GM18526 (cell line): ENCODE data around the gene MAP3K21.

Experiments
- POLR2A ChIP-seq: IDR thresholded peaks from 3 replicates; pipeline ENCODE4 v1.6.1; 2011; ENCODE audit not compliant: insufficient read length; ENCODE audit errors: extremely low read depth

The MAP3K21 gene

DNA sequence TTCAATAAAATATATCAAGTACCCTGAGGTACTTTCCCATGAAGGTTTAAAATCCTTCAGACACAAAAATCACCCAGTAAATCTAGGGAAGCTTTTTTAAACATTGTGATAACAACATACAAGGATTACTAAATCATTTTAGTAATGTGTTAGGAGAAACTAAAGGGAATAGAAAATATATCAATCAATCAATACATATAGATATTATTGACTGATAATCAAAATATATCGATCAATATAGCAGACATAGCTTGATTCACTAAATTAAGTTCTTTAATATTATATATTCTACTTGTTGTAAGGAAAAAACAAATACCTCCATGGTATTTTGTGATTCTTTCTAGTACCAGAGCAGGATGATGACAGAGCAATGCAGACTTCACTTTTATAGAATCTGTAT, 35.2 kb downstream of the MAP3K21 start:
- no peak for TF ChIP-seq POLR2A

DNA sequence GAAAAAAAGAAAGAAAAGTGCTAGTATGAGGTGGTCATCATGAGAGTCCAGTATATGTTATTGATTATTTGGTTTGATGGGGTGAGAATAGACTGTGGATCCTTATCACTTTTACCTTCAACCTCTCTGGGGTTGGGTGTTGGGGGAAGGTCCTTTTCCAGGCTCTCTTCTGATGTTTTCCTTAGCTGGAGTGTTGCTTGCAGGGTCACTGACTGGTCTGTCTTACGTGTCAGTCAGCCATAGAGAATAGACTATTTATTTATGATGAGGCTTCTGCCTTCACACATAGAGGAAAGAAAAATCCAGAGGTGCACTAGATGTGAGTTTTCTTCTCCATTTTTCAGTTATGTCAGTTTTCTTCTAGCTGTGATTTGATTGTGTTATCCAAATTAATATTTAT, 36.5 kb downstream of the MAP3K21 start:
- TF ChIP-seq POLR2A: no peak

DNA sequence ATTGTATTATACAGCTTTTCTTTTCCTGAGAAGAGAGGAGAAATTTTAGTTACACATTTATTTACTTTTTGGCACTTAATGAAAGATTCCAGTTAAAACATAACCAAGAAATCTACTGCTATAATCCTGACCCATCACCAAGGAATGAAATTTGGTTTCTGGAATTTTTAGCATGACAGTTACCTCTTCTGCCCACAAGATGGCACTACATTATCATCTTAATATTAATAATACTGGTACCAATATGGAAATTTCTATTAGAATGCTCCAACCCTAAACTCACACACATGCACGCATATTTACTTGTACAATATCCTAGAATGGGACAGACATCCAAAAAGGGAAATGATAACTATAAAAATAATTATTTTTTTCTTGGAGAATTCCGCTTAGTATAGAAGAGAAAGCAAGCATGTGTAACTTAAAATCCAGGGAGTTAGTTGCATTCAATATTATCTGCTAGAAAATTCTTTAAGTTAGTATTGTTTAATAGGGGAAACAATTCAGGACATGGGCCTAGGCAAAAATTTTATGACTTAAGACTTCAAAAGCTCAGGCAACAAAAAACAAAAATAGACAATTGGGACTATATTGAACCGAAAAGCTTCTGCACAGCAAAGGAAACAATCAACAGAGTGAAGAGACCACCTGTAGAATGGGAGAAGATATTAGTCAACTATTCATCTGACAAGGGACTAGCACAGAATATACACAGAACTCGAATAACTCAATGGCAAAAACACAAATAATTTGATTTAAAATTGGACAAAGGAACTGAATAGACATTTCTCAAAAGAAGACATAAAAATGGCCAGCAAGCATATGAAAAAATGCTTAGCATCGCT, 37.4 kb downstream of the MAP3K21 start:
- TF ChIP-seq POLR2A: no peak

DNA sequence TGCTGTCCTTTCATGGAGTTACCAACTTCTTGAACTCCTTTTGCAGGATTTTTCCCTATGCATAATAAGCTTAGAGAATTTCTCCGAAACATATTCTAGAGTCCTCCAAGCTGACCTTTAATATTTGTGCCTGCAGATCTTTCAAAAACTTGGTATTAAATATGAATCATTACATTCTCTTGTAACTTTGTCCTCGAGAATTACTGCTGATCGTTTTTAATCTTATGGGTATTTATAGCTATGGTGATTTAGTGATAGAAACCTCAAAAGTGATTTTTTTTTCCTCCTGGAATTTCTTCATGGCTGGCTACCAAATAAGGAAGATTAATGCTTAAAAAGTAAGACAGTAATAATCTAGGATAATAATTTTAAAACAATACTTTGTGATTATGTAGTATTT, 39.1 kb downstream of the MAP3K21 start:
- TF ChIP-seq POLR2A: no peak

DNA sequence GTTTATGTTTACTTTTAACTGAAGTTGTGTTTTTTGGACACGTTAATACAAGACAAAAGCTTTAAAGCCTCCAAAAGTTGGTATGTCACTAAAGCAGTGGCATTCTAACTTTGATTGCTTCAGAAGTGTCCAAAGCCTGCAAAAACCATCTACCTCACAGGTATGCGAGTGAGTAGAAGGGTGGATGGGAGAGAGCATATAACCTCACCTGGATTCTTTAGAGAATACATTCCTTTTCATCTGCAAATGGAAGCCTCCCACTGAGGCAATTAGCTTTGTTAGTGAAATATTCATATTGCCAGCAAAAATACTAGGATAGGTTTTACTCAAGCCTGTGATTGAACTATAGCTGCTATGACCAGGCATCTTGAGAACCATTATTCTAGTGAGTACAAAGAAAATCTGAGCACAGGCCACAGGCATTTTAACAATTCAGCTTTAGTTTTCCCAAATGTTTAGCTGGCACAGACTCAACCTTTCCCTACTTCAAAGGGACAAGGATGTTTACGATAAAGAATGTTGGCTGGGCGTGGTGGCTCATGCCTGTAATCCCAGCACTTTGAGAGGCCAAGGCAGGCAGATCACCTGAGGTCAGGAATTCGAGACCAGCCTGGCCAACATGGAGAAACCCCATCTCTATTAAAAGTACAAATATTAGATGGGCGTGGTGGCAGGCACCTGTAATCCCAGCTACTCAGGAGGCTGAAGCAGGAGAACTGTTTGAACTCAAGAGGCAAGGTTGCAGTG, 39.7 kb downstream of the MAP3K21 start:
- TF ChIP-seq POLR2A: no peak

DNA sequence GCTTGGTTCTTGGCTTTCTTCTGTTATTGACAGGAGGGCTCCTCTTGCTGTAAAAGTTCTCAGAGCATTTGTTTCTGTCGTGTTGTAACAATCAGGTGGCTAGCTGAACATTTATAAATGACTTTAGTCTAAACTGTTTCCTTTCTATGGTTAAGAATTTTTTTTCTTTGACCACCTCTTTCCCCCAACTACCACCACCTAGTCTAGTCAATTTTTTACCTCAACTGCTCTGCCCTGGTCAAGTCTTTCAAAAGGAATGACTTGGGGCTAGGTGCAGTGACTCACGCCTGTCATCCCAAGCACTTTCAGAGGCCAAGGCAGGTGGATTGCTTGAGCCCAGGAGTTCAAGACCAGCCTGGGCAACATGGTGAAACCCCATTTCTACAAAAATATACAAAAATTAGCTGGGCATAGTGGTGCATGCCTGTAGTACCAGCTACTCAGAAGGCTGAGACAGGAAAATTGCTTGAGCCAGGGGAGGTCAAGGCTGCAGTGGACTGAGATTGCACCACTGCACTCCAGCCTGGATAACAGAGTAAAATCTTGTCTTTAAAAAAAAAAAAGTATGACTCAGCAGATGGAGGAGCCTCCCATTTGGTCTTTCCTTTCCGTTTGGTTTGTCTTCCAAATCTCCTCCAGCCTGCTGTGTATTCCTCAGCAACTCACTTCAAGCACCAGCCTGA, 40.7 kb downstream of the MAP3K21 start:
- no peak for TF ChIP-seq POLR2A

DNA sequence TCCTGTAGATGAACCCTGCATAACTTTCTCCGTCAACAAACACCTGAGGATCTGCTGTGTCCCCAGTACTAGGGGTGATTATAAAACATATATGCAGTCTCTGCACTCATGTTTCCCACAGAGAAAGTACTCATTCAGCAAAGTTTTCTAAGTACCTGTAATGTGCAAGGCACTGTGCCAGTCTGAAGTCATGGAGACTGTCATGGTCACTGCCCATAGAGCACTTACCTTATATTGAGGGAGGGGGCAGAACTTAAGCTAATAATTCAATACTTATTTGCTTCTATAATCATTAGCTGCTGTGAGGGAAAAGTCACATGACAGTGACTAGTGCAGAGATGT, 41.2 kb downstream of the MAP3K21 start:
- no peak for TF ChIP-seq POLR2A

DNA sequence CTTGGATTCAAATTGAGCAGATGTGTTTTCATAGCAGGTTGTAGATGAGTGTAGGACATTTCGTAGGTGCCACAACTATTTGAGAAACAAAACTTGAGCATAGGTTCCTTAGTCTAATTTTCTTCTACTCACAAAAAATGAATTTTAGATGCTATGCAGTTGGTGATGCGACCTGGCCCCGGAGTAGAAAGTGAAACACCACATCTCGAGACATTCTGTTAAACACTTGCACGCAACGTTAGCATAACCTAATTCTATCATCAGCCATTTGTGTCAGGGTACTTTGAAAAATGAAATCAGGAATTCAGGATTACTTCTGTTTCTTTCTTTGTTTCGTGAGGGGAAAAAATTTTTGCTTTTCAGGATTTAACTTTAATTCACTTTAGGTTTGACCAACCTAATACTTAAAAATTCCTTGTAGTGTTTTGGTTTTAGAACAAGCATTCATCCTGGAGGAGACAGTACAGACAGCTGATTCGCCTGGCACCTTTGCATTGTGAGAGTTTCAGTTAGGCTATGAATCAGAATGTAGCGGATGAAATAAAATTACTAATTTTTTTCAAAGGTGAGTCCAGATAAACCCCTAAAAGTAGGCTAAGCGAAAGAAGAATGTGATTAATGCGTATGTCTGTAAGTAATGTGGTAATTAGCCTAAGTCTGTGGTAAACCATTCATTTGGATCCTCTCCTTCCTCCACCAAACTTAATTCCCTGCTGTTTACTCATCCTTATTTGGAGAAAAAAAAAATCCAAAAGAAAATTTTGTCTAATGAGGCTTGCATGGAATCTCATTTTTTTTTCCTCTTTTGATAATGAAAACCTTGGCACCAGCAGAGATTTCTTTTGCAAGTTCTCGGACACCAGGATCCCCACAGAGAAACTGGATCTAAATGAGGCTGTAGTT, 44.9 kb downstream of the MAP3K21 start:
- no peak for TF ChIP-seq POLR2A

DNA sequence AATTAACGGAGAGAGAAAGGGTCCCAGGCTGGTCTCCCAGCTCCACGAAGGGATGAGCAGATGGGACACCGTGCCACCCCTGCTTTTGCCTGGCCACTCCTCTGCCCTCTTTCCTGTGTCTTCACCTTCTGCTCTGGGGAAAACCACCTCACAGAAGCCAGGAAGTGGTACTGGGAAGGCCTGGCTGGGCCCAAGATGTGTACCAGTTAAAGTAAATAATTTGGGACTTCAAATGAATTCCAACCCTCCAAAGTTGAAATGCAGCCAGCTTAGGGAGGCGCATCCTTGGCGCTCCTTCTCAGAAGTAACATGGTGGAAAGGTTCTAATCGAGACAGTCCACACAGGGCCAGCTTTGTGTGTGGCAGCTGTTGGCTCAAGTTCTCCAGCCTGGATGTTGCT, 45.7 kb downstream of the MAP3K21 start:
- no peak for TF ChIP-seq POLR2A

DNA sequence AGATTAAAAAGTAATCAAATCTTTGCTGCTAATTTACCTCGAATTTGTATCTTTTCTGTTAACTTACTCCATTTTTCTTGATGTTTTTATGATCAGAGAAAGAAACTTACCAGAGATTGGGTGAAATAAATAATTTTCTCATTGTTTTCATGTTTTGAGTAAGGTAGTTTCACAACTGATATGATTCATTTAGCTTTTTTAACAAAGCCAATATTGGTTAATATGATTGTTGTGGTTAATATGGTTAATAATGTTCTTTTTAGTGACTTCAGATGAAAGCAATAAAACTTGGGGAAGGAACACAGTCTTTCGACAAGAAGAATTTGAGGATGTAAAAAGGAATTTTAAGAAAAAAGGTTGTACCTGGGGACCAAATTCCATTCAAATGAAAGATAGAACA, 48.1 kb downstream of the MAP3K21 start:
- no peak for TF ChIP-seq POLR2A

DNA sequence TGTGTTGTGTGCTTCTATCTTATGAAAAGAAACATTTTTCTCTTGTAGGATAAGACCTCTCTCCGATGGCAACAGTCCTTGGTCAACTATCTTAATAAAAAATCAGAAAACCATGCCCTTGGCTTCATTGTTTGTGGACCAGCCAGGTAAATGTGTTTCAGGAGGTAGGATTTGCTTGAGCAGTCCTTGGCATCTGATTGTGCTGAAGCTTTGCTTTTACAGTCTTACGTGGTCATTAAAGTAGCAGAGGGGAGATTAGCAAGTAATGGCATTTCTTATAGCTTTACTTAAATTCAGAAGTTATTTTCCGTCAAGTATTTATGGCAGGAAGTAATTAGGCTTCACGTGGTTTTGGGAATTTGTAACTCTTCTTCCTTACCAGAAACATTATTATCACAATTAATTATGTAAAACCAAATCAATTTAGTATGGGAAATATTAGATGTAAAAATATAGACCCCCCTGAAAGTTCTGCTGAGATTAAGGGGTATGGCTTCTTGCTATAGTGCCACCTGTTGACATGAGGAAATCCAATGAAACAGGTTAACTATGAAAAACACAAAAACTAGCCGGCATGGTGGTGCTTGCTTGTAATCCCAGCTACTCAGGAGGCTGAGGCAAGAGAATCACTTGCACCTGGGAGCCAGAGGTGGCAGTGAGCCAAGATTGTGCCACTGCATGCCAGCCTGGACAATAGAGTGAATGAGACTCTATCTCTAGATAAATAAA, 49.0 kb downstream of the MAP3K21 start:
- no peak for TF ChIP-seq POLR2A

DNA sequence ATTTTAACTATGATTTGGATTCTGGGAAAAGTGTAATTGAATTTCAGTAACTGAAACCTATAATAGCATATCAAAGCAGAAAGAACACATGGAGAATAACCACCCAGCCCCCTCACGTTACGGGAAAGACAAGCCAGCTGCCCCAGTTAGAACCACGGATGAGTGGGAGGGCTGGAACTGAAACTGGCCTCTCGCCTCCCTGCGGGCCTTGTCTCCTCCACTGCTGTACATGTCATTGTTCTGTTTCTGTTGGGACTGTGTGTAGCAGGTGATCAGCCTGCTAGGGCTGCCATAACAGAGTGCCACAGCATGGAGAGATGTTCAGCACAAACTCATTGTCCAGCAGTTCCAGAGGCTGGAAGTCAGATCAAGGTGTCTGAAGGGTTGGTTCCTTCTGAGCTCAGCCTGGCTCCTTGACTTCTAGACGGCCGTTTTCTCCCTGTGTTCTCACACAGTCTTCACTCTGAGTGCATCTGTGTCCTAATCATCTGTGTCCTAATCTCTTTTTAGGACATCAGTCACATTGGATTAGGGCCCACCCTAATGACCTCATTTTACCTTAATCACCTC, 52.4 kb downstream of the MAP3K21 start:
- TF ChIP-seq POLR2A: no peak

DNA sequence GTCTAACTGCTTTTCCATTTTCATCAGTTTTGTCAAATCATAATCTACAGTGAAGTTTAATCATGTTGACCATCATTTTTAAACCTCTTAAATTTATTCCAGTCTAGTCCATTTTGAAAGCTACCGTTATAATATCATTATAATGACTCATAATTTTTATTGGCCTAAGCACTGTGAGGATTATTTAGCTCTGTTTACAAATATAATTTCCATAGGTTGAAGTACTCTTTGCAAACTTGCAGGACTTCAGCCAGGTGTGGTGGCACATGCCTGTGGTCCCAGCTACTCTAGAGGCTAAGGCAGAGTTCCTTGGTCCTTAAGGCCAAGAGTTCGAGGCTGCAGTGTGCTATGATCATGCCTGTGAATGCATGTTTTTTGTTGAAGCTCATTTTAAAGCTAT, 54.3 kb downstream of the MAP3K21 start:
- TF ChIP-seq POLR2A: no peak

DNA sequence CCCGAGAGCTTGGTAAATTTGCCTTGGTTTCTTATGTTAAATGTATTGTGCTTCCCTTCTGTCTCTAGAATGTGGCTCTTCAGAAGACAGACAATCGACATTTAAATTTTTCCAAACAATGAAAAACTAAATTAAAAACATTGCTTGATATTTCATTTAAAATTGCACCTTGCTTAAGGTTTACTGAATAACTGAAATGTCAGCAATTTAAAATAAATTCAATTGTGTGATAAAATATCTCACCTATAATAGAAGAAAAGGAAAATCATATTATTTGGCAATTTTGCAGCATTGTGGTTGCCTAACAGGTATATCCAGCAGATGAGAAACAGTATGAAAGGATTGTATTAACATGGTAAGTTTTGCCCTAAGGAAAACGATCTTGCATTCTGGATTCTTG, 56.5 kb downstream of the MAP3K21 start:
- TF ChIP-seq POLR2A: no peak

DNA sequence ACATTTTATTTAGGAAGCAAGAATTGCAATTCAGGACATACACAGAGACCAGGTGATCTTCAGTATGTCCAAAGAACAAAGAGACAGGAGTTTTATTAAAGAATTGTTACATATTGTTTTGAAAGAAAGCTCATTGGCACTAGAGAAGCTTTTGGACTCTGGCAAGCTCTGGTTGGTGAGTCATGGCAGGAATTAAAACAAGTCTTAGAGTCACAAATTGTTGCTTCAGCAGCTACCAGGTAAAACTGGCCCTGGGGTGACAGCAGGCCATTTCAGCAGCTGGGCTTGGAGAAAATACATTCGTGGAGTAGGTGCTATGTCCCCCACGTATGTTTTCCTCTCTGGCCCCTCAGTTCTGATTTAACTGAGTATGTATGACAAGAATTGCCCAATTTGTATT, 58.8 kb downstream of the MAP3K21 start:
- no peak for TF ChIP-seq POLR2A

DNA sequence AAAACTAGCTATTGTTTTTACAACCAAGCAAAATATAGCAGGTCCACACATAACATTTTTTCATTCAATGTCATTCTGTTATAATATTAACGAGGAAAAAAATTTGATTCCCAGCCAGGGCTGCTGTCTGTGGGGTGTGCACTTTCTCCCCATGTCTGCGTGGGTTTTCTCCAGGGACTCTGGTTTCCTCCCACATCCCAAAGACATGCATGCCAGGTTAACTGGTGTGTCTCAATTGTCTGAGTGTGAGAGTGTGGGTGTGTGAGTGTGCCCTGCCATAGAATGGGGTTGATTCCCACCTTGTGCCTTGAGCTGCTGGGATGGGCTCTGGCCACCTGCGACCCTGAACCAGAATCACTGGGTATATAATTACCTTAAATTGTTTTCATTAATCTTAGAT, 60.1 kb downstream of the MAP3K21 start:
- TF ChIP-seq POLR2A: no peak
